HCEC 1CT (cell line): Measurements from ENCODE around the gene OSBPL10.
"Not testable (repeated sequence)": the region's sequence is repeated elsewhere in the genome, so short reads cannot be mapped to it uniquely, and the experiment has no call there.

ENCODE experiments used
- DNase-seq: peaks from one replicate; pipeline ENCODE4 v3.0.0-alpha.2; 2017

OSBPL10 gene

GRCh38 chr3:31695280-31696008 is 285.6 kb downstream of the OSBPL10 start:
- DNase-seq: no peak

DNA sequence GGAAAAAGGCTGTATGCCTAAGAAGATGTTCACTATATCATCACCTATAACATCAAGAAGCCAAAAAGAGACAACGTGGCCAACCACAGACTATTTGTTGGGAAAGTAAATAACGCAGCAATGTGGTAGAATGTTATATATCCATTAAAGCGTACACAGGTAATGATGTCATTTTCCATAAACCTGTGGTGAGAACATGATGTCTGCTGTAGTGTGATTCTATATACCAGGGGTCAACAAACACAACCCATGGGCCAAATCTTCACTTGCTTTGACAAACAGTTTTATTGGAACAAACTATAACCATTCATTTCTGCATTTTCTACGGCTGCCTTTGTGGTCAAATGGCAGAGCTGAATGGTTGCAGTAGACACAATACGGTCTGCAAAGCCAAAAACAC is 287.7 kb downstream of the OSBPL10 start:
- DNase-seq: no peak

GRCh38 chr3:31692751-31693150 is 288.3 kb downstream of the OSBPL10 start:
- DNase-seq: no peak

DNA sequence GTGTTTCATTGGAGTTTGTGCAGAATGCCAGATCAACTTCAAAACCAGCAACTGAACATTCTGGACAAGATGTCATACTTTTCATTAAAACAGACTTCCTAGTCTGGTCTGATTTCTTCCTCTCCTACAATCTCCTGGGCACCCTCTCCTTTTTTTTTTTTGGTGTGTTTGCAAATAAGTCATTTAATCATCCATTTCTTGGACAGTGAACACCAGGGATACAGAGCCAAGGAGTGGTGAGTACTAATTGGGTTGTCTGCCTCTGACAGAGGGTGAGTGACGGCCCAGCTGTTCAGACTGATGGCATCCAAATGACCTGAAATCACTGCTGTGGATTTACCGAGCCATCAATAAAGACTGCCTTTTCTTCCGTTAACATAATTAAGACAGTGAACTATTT is 290.3 kb downstream of the OSBPL10 start:
- DNase-seq: no peak

DNA sequence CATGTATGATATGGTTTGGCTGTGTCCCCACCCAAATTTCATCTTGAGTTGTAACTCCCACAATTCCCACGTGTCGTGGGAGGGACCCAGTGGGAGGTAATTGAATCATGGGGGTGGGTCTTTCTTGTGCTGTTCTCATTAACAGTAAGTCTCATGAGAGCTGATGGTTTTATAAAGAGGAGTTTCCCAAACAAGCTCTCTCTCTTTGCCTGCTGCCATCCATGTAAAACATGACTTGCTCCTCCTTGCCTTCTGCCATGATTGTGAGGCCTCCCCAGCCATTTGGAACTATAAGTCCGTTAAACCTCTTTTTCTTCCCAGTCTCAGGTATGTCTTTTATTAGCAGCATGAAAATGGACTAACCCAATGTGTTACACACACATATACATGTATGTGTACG is 291.5 kb downstream of the OSBPL10 start:
- DNase-seq: not testable (repeated sequence)

DNA sequence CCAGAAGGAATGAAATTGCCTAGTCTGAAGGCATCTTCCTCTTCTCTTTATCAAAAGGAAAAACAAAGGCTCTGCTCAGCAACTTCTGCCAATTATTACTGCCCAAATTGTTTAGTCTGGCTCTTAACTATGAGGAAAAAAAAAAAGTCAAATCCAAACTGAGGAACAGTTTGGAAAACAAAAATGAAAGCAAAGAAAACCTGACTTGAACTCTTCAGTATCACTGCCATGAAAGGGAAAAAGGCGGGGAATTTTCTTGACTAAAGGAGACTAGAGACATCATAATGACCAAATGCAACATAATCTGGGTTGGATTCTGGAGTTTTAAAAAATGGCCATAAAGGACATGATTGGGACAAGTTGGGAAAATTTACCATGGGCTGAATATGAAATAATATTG is 292.1 kb downstream of the OSBPL10 start:
- DNase-seq: no peak

GRCh38 chr3:31687020-31687802 is 293.9 kb downstream of the OSBPL10 start:
- DNase-seq: no peak

- no peak for DNase-seq
Measured at GRCh38 chr3:31680072-31680870, 300.8 kb downstream of the OSBPL10 start.

- DNase-seq: no peak
Measured at GRCh38 chr3:31676556-31676955, 304.5 kb downstream of the OSBPL10 start.

GRCh38 chr3:31673950-31674349 is 307.1 kb downstream of the OSBPL10 start:
- DNase-seq: no peak

DNA sequence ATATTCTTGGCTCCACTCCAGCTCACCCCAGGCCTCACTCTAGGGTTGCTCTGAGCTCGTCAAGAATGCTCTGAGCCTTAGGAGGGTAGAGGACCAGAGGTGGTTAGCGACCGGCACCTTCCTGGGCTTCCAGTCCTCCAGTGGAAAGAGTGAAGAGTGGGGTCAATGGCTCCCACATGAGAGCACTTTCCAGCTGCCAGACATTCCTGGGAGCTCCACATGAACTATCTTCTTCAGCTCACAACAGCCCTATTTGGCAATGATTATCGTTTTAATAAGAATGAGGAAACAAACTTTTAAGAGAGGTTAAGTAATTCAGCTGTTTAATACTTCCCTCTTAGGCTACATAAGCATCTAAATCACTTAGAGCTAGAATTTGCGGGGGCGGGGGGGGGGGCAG is 309.1 kb downstream of the OSBPL10 start:
- DNase-seq: no peak

- no peak for DNase-seq
Measured at GRCh38 chr3:31671451-31671850, 309.6 kb downstream of the OSBPL10 start.

- no peak for DNase-seq
Measured at GRCh38 chr3:31670722-31671121, 310.3 kb downstream of the OSBPL10 start.

DNA sequence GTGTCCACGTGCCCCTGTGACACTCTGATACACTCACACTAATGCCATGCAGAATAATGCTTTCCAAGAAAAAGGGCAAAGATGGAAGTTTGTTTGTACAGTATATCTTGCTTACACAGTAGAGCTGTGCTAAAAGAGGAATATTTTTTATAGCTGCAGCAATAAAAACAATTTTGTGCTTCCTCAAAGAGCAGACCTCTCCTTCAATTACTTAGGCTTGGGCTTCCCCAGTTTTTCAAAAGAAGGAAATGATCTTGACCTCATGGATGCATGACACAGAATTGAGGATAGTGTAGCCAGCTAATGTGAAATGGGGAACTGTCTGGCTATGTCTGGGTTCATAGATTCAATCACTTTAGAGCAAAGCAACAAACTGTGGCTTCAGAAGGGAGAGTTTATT is 310.9 kb downstream of the OSBPL10 start:
- DNase-seq: no peak

DNA sequence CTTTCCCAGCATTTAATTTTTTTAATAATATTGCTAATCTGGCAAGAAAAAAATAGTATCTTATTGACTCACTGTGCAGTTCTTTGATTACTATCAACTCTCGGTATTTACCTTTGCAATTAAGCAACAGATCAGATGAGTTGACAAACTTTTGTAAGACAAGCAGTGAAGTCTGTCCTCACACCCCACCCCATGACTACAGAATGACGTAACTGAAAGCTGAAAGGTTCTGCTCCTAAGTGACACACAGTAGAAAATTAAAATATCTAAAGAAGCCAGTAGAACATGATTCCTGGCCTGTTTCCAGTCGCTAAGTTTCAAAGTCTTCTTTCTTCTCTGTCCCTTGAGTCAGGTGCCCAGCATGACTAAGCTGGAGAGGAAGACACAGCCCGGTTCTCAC is 312.8 kb downstream of the OSBPL10 start:
- no peak for DNase-seq

DNA sequence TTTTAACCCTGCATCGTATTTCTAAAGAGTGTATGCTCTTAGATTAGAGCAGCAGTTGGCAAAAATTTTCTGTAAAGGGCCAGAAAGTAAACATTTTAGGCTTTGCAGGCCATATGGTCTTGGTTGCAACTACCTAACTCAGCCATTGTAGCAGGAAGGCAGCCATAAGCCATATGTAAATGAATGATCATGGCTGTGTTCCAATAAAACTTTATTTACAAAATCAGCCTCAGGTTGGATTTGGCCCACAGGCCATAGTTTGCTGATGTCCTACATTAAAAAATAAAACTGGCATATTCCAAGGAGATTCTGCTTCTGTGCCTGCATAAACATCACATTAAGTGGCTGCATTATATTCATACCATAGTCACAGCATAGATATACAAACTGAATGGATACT is 313.5 kb downstream of the OSBPL10 start:
- no peak for DNase-seq

GRCh38 chr3:31664031-31664430 is 317.0 kb downstream of the OSBPL10 start:
- DNase-seq: no peak

GRCh38 chr3:31661993-31662670 is 318.9 kb downstream of the OSBPL10 start:
- no peak for DNase-seq

GRCh38 chr3:31661286-31661685 is 319.8 kb downstream of the OSBPL10 start:
- no peak for DNase-seq

- no peak for DNase-seq
Measured at GRCh38 chr3:31659246-31659645, 321.8 kb downstream of the OSBPL10 start.

- no peak for DNase-seq
Measured at GRCh38 chr3:31654998-31655397, 326.1 kb downstream of the OSBPL10 start.

- DNase-seq: no peak
Measured at GRCh38 chr3:31653464-31653863, 327.6 kb downstream of the OSBPL10 start.

- DNase-seq: no peak
Measured at GRCh38 chr3:31652296-31652695, 328.8 kb downstream of the OSBPL10 start.
